ENCODE data around the gene GLRX3.
"Not testable (repeated sequence)": the region's sequence is repeated elsewhere in the genome, so short reads cannot be mapped to it uniquely, and the experiment has no call there.

GLRX3 gene

GRCh38 chr10:130192276-130192848 lies 56.2 kb downstream of the GLRX3 start:
- Mint-ChIP-seq H3K36me3 (peaks cover 3% of the 10 kb centered on the region), H3K27me3 (no peaks in the 10 kb centered on the region), H3K27ac (no peak overlapping the region), H3K9me3 (no peaks in the 10 kb centered on the region), H3K4me1 (peaks cover 6% of the 10 kb centered on the region), H3K4me3 (no peak overlapping the region)

- Mint-ChIP-seq H3K4me3 (no peak overlapping the region), H3K27me3 (no peaks in the 10 kb centered on the region), H3K36me3 (peaks cover 3% of the 10 kb centered on the region), H3K4me1 (peaks cover 6% of the 10 kb centered on the region), H3K9me3 (no peaks in the 10 kb centered on the region), H3K27ac (no peak overlapping the region)
Observed at GRCh38 chr10:130193033-130193432, 56.8 kb downstream of the GLRX3 start.

- no peak overlapping the region for H3K27ac Mint-ChIP-seq
- H3K27me3 Mint-ChIP-seq: no peaks in the 10 kb centered on the region
- H3K9me3 Mint-ChIP-seq: no peaks in the 10 kb centered on the region
- H3K4me1 Mint-ChIP-seq: peaks cover 6% of the 10 kb centered on the region
- H3K4me3 Mint-ChIP-seq: no peak overlapping the region
- peaks cover 3% of the 10 kb centered on the region for H3K36me3 Mint-ChIP-seq
Observed at GRCh38 chr10:130193493-130194193, 57.5 kb downstream of the GLRX3 start.

GRCh38 chr10:130194194-130194990 lies 58.2 kb downstream of the GLRX3 start:
- Mint-ChIP-seq H3K36me3 (peaks cover 3% of the 10 kb centered on the region), H3K27me3 (no peaks in the 10 kb centered on the region), H3K4me1 (peaks cover 6% of the 10 kb centered on the region), H3K4me3 (no peak overlapping the region), H3K27ac (no peak overlapping the region), H3K9me3 (no peaks in the 10 kb centered on the region)

GRCh38 chr10:130194991-130195645 lies 58.9 kb downstream of the GLRX3 start:
- no peaks in the 10 kb centered on the region for H3K9me3 Mint-ChIP-seq

GRCh38 chr10:130195746-130196294 lies 59.6 kb downstream of the GLRX3 start:
- H3K27ac Mint-ChIP-seq: no peak overlapping the region
- H3K4me1 Mint-ChIP-seq: peaks cover 6% of the 10 kb centered on the region
- peaks cover 3% of the 10 kb centered on the region for H3K36me3 Mint-ChIP-seq
- H3K27me3 Mint-ChIP-seq: no peaks in the 10 kb centered on the region
- H3K4me3 Mint-ChIP-seq: no peak overlapping the region
- H3K9me3 Mint-ChIP-seq: no peaks in the 10 kb centered on the region

More at GRCh38 chr10:130194991-130195645, 58.9 kb downstream of the GLRX3 start:
- Mint-ChIP-seq H3K4me3 (no peak overlapping the region), H3K36me3 (peaks cover 3% of the 10 kb centered on the region), H3K27ac (no peak overlapping the region), H3K4me1 (peaks cover 6% of the 10 kb centered on the region), H3K27me3 (no peaks in the 10 kb centered on the region)

GRCh38 chr10:130196511-130197487 lies 60.6 kb downstream of the GLRX3 start:
- no peaks in the 10 kb centered on the region for H3K27me3 Mint-ChIP-seq
- no peaks in the 10 kb centered on the region for H3K9me3 Mint-ChIP-seq
- peaks cover 3% of the 10 kb centered on the region for H3K36me3 Mint-ChIP-seq
- H3K4me1 Mint-ChIP-seq: no peaks in the 10 kb centered on the region
- no peak overlapping the region for H3K27ac Mint-ChIP-seq
- no peak overlapping the region for H3K4me3 Mint-ChIP-seq

- Mint-ChIP-seq H3K36me3 (peaks cover 3% of the 10 kb centered on the region), H3K4me1 (no peaks in the 10 kb centered on the region), H3K27me3 (no peaks in the 10 kb centered on the region), H3K27ac (no peak overlapping the region), H3K9me3 (no peaks in the 10 kb centered on the region), H3K4me3 (no peak overlapping the region)
Observed at GRCh38 chr10:130198651-130199050, 62.5 kb downstream of the GLRX3 start.

GRCh38 chr10:130200179-130201042 lies 64.2 kb downstream of the GLRX3 start:
- H3K36me3 Mint-ChIP-seq: peaks cover 3% of the 10 kb centered on the region
- H3K4me1 Mint-ChIP-seq: no peaks in the 10 kb centered on the region
- no peaks in the 10 kb centered on the region for H3K27me3 Mint-ChIP-seq
- H3K27ac Mint-ChIP-seq: no peak overlapping the region
- no peak overlapping the region for H3K4me3 Mint-ChIP-seq
- H3K9me3 Mint-ChIP-seq: no peaks in the 10 kb centered on the region

- no peaks in the 10 kb centered on the region for H3K27me3 Mint-ChIP-seq
- H3K27ac Mint-ChIP-seq: no peak overlapping the region
- peaks cover 2% of the 10 kb centered on the region for H3K36me3 Mint-ChIP-seq
- H3K4me3 Mint-ChIP-seq: no peak overlapping the region
- H3K9me3 Mint-ChIP-seq: no peaks in the 10 kb centered on the region
- H3K4me1 Mint-ChIP-seq: no peaks in the 10 kb centered on the region
Observed at GRCh38 chr10:130201043-130201380, 64.8 kb downstream of the GLRX3 start.

- H3K9me3 Mint-ChIP-seq, H3K27ac Mint-ChIP-seq, H3K4me1 Mint-ChIP-seq, H3K27me3 Mint-ChIP-seq, H3K36me3 Mint-ChIP-seq, H3K4me3 Mint-ChIP-seq: not testable (repeated sequence)
Observed at GRCh38 chr10:130202150-130202549, 66.0 kb downstream of the GLRX3 start.

GRCh38 chr10:130202984-130203621 lies 66.9 kb downstream of the GLRX3 start:
- no peaks in the 10 kb centered on the region for H3K4me1 Mint-ChIP-seq
- H3K27ac Mint-ChIP-seq: no peak overlapping the region
- H3K4me3 Mint-ChIP-seq: no peak overlapping the region
- no peaks in the 10 kb centered on the region for H3K36me3 Mint-ChIP-seq
- H3K9me3 Mint-ChIP-seq: no peaks in the 10 kb centered on the region
- H3K27me3 Mint-ChIP-seq: no peaks in the 10 kb centered on the region

- Mint-ChIP-seq H3K9me3 (no peaks in the 10 kb centered on the region), H3K27me3 (no peaks in the 10 kb centered on the region), H3K27ac (no peak overlapping the region), H3K4me1 (no peaks in the 10 kb centered on the region), H3K36me3 (no peaks in the 10 kb centered on the region), H3K4me3 (no peak overlapping the region)
Observed at GRCh38 chr10:130203626-130204025, 67.4 kb downstream of the GLRX3 start.

Measured in activated naive CD4-positive, alpha-beta T cell treated with anti-CD3 and anti-CD28 coated beads, Interleukin-2, amount 50 U/mL, for 24 hours (primary cell).